ENCODE data around the gene TFEB.

DNA sequence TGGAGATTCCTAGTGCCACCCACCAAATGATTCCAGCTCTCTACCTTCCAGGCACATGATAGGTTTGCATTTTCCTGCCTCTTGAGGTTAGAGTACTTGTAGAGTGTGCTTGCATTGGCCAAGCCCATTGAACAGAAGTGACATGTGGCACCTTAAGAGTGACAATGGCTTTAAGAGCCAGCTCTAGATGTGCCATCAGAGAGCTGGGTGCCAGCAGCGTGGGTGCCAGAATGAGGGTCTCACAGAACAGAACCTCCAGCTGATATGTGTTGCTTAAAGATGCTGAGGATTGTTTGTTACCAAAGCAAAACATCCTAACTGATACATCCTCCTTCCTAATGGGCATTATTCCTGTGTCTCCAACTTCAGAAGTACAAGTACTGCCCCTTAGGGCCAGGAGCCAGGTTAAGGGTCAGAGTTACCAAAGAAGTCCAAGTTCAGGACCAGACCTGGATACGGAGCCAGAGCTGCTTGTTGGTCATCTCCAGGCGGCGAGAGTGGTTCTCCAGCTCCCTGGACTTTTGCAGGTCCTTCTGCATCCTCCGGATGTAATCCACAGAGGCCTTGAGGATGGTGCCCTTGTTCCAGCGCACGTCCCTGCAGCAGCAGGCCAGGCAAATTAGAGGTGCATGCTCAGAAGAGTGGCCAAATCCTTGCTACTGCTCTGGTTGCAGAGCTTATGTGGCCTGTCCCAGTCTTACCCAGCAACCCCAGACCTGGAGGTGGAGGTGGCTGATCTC, 49.6 kb downstream of the TFEB start:
- TF ChIP-seq, protein P1, sequence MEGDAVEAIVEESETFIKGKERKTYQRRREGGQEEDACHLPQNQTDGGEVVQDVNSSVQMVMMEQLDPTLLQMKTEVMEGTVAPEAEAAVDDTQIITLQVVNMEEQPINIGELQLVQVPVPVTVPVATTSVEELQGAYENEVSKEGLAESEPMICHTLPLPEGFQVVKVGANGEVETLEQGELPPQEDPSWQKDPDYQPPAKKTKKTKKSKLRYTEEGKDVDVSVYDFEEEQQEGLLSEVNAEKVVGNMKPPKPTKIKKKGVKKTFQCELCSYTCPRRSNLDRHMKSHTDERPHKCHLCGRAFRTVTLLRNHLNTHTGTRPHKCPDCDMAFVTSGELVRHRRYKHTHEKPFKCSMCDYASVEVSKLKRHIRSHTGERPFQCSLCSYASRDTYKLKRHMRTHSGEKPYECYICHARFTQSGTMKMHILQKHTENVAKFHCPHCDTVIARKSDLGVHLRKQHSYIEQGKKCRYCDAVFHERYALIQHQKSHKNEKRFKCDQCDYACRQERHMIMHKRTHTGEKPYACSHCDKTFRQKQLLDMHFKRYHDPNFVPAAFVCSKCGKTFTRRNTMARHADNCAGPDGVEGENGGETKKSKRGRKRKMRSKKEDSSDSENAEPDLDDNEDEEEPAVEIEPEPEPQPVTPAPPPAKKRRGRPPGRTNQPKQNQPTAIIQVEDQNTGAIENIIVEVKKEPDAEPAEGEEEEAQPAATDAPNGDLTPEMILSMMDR (IDR thresholded peaks at IDR 0.05 in 8 of 11, conservative IDR thresholded peaks at IDR 0.05 in 3 of 11) = no peak
- TF ChIP-seq POLR2AphosphoS5 (IDR thresholded peaks at IDR 0.05) (peak; percentile 14 to 29 (median 29)), POLR2A (IDR thresholded peaks at IDR 0.05) (no peak)

All from spleen (tissue), 7 donors.